ENCODE measurements around the gene B4GALT5.
"Not testable (repeated sequence)": the region's sequence is repeated elsewhere in the genome, so short reads cannot be mapped to it uniquely, and the experiment has no call there.

B4GALT5 gene

DNA sequence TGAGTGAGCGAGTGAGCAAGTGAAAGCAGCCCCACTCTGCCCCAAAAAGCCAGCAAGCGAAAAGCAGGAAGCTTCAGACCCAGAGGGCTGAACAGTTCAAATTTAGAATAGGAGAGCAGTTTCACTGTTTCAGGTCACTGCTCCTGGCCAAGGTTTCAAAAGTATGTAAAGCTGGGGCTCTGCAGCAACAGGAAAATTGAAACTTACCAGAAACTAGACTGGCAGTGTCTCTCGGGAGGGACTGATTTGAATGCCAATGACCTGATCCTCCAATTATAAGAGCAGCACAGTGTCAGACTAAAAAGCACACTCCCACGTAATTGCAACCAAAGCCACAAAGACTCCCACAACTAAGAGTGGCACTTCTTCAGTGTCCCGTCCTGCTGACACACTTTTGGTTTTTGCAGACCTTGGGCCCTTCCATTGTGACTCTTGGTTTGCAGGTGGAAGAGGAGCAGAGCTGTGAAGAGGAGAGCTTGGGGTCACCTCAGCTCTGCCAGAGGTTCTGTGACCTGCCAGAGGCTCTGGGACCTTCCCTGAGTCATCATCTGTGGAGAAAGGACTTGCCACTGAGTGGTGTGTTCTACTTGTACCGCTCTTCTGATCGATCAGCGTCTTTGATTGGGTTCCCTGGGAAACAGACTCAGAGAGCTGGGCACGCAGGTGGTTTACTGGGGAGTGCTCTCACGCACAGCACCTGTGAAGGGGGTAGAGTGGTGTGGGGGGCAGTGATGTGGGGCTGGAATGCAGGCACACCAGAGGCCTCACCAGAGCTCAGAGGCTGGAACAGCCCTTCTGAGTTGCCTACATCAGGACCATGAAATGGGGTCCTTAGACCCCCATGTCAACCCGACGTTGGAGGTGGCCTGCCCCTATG, 93.1 kb downstream of the B4GALT5 start:
- TF ChIP-seq, protein P1, sequence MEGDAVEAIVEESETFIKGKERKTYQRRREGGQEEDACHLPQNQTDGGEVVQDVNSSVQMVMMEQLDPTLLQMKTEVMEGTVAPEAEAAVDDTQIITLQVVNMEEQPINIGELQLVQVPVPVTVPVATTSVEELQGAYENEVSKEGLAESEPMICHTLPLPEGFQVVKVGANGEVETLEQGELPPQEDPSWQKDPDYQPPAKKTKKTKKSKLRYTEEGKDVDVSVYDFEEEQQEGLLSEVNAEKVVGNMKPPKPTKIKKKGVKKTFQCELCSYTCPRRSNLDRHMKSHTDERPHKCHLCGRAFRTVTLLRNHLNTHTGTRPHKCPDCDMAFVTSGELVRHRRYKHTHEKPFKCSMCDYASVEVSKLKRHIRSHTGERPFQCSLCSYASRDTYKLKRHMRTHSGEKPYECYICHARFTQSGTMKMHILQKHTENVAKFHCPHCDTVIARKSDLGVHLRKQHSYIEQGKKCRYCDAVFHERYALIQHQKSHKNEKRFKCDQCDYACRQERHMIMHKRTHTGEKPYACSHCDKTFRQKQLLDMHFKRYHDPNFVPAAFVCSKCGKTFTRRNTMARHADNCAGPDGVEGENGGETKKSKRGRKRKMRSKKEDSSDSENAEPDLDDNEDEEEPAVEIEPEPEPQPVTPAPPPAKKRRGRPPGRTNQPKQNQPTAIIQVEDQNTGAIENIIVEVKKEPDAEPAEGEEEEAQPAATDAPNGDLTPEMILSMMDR (IDR thresholded peaks at IDR 0.05; ENCODE audit: insufficient read depth, low read depth, low read length, missing control alignments): no peak
- DNase-seq (ENCODE audit: low read depth): peak; percentile 97
- H3K4me3 ChIP-seq (ENCODE audit: low read depth, low read length): peak overlapping the region; percentile 17

DNA sequence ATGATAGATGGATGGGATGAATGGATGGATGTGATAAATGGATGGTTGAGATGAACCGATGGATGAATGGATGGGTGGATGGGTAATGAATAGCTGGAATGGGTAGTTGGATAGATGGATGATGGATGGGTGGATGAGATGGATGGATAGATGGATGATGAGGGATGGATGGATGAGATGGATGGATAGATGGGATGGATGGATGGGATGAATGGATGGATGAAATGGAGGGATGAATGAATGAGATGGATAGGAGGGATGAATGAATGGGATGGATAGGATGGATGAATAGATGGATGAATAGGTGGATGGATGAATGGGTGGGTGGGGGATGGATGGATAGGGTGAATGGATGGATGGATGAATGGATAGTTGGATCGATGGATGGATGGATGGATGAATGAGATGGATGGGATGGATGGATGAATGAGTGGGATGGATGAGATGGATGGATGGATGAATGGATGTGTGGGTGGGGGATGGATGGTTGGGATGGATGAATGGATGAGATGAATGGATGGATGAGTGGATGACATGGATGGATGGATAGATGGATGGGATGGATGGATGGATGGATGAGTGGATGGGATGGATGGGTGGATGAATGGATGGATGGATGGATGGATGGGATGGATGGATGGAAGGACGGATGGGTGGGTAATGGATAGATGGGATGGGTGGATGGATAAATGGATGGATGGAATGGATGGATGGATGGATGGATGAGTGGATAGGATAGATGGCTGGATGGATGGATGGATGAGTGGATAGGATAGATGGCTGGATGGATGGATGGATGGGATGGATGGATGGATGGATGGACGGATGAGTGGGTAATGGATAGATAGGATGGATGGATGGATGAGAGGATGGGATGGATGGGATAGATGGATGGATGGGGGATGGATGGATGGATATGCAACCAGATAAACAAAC, 94.3 kb downstream of the B4GALT5 start:
- TF ChIP-seq, protein P1 (IDR thresholded peaks at IDR 0.05; ENCODE audit: insufficient read depth, low read depth, low read length, missing control alignments): no peak
- no peak overlapping the region for H3K4me3 ChIP-seq (ENCODE audit: low read depth, low read length)
- DNase-seq (ENCODE audit: low read depth): no peak

- DNase-seq (ENCODE audit: low read depth): no peak
- no peak overlapping the region for H3K4me3 ChIP-seq (ENCODE audit: low read depth, low read length)
- TF ChIP-seq, protein P1 (IDR thresholded peaks at IDR 0.05; ENCODE audit: insufficient read depth, low read depth, low read length, missing control alignments): no peak
Measured at GRCh38 chr20:49618289-49618688, 95.4 kb downstream of the B4GALT5 start.

DNA sequence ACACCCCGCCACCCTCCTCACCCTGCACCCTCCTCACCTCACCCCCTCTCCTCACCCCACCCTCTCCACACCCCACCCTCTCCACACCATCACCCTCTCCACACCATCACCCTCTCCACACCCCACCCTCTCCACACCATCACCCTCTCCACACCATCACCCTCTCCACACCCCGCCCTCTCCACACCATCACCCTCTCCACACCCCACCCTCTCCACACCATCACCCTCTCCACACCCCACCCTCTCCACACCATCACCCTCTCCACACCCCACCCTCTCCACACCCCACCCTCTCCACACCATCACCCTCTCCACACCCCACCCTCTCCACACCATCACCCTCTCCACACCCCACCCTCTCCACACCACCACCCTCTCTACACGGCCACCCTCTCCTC, 96.3 kb downstream of the B4GALT5 start:
- H3K4me3 ChIP-seq (ENCODE audit: low read depth, low read length); DNase-seq (ENCODE audit: low read depth): not testable (repeated sequence)

DNA sequence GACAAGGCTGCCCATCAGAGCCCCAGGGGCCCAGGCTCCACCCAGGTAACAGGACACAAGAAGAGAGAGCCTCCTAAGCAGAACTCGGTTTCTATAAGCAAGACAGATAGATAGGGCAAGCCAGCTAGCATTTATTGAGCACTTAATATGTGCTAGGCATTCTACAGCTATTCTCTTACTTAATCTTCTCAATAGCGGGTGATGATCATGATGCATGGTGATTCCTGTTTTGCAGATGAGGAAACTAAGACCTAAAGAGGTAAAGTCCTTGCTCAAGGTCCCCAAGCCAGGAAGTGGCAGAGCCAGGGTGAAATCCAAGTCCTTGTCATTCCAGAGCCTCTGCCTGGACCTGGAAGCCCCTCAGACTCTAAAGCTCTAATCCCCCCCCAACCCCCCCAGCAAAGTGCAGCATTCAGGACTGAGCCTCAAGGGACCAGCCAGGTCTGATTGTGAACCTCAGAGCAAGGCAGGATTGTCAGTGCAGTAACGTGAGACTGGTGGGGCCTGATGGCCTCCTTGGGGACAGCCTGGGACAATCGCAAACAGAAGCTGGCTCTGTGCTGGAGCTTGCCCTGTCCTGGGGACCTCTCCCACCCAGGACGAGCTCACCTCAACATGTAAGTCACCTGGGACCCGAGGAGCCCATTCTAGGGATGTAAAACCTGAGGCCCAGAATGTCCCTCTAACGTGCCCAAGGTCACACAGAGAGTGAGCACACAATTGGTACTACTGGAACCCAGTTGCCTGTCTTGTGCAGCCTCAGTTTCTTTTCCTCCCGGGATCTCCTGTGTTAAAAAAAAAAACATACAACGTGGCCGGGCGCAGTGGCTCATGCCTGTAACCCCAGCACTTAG, 97.3 kb downstream of the B4GALT5 start:
- TF ChIP-seq, protein P1 (IDR thresholded peaks at IDR 0.05; ENCODE audit: insufficient read depth, low read depth, low read length, missing control alignments): no peak
- no peak overlapping the region for H3K4me3 ChIP-seq (ENCODE audit: low read depth, low read length)
- no peak for DNase-seq (ENCODE audit: low read depth)

DNA sequence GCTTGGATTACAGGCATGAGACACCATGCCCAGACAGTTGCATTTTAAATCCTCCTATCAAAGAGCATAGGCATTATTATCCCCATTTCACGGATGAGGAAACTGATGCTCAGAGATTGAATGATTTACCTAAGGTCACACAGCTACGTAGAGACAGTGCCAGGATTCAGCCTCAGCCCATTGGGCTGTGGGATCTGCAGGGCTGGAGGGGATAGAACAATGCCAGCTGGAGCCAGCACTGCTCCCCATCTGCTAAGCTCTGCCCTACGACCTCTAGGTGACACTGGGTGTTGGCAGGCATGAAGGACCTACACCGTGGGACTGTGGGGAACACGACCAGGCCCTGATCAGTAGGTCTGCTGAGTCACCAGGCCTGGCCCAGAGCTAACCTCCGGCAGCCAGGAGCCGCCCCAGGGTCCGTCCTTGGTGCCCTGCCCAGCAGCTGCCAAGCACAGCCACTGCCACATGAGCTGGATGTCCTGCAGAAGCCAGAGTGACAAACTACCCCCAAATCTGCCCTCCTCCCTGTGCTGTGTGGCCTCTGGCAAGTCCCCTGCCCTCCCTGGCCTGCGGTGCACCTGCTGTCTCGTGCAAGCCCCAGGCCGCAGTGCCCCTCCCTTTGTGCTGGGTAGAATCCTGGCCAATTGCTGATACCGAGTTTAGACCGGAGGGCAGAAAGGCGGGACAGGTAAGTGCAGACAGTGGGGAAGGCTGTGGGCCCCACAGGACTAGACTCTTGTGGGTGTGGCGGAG, 98.1 kb downstream of the B4GALT5 start:
- DNase-seq (ENCODE audit: low read depth): no peak
- TF ChIP-seq, protein P1 (IDR thresholded peaks at IDR 0.05; ENCODE audit: insufficient read depth, low read depth, low read length, missing control alignments): no peak
- H3K4me3 ChIP-seq (ENCODE audit: low read depth, low read length): no peak overlapping the region

GRCh38 chr20:49615051-49615400, 98.7 kb downstream of the B4GALT5 start:
- H3K4me3 ChIP-seq (ENCODE audit: low read depth, low read length); DNase-seq (ENCODE audit: low read depth): not testable (repeated sequence)

All from GM12865 (cell line).